Tongue (tissue), 2 donors: ENCODE data around the gene SHISA5. TPM values are rescaled to one million over a fixed set of nuclear protein-coding genes. Genes with fewer than 3 reads are reported as not detected.
A peak's percentile ranks its signal among the peaks of the same experiment; 100 is the strongest.
"Not testable (repeated sequence)": the region's sequence is repeated elsewhere in the genome, so short reads cannot be mapped to it uniquely, and the experiment has no call there.

Source experiments
- DNase-seq: peaks from one replicate; pipeline ENCODE4 v3.0.0-alpha.2; 2015
- total RNA-seq: library from RNA; depleted of rRNA; stranded (reverse); fragments of >200 nt; gene quantifications from one replicate; pipeline ENCODE4 v1.2.3, GENCODE V29; 2014

The SHISA5 gene
- 43.8 TPM for total RNA-seq

- peak; percentile 74 for DNase-seq
These were observed at the start of gene SHISA5 for GRCh38 chr3:48504051-48504946. Gene SHISA5 (minus strand): TSS chr3:48504174. CDS start chr3:48504094, 80 bp downstream.

- no peak for DNase-seq
These were observed 49.4 kb upstream of the SHISA5 start for GRCh38 chr3:48553361-48553760.

- DNase-seq = no peak
These were observed 48.4 kb upstream of the SHISA5 start for GRCh38 chr3:48552111-48552951.

DNA sequence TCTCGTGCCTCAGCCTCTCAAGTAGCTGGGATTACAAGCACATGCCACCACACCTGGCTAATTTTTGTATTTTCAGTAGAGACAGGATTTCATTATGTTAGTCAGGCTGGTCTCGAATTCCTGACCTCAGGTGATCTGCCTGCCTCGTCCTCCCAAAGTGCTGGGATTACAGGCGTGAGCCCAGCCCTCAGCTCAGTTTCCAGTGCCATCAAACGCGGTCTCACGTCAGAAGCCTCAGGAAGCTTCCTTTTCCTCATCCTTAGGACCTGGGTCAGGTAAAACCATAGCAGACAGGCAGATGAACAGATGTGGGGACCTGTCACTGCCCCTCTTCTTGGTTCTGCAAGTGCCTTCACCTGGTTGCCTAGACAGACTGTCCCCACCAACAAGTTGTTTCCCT, 47.7 kb upstream of the SHISA5 start:
- not testable (repeated sequence) for DNase-seq

DNA sequence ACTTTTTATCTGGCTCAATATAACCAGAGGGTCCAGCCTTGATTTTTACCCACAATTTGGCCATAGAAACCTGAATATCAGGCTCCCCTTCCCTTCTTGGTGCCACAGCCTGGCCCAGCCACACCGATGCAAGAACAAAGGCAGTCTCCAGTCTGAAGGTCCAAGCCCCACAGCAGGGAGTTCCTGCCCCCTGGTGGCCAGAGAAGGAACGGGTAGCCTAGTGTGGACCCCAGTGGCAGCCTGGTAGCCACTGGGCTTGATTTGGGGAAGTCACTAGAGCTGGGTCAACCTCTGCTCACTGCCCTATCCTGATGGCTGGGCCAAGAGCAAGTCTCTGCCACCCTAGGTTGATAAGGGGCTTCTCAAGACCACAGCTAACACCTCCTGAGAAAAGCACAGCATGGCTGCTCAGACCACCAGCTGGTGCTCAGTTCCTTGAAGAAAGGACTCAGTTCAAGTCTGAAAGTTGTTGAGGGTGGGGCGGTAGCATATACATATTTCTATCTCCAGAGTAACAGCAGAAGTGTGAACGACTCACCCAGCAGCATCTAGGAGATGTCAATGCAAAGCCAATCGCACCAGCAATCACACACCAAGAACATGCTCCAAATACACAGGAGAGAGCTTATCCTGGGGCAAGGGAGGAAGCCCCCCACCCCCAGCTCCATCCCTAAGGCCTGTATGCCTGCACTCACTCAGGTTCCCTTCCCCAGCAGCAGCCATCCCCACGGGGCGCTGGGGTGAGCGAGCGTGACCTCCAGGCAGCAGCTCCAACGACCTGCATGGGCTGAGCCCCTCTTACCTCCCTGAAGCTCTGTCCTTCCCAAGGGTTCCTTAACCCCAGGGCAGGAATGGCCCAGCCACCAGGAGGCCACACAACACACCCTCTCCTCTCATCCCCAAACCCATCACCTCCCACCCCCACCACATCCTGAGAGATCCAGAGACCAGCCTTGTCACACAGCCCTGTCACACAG, 45.0 kb upstream of the SHISA5 start:
- peak; percentile 86 for DNase-seq

DNA sequence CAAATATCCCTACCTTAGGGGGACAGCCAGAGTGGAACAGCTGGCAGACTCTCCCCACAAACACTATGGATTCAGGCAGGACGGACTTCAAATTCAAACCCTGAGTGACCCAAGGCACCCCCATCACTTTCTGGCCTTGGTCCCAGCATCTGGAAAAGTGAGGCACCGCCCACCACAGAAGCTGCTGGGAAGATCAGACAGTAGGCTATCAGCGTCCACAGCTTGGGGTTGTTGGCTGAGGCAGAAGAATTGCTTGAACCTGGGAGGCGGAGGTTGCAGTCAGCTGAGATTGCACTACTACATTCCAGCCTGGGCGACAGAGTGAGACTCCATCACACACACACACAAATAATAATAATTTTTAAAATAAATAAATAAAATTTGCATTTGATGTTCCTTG, 44.2 kb upstream of the SHISA5 start:
- no peak for DNase-seq

DNA sequence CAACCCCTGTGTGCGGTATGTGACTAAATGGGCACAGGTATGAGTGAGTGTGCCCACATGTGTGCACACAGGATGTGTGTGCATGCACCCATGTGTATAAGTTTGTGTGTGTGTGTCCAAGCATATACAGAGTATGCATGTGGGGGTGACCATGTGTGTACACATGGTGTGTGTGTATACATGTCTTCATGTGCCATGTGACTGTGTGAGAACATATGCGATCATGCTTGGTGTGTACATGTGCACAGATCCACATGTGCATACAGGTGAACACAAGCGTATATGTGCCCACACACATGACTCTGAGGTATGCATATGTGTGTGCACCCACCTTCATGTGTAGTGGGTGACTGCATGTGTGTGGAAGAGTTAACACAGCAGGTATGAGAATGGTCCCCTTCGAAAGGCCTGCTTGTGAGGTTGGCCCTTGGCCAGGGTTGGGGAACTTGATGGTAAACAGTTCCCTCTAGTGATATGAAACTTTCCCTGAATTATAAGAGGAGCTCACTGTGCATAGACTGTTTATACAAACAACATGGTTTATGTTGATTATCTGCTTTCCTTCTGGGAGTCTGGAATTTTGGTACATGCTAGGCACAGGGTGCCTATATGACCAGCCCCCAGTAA, 42.3 kb upstream of the SHISA5 start:
- peak; percentile 27 for DNase-seq

DNA sequence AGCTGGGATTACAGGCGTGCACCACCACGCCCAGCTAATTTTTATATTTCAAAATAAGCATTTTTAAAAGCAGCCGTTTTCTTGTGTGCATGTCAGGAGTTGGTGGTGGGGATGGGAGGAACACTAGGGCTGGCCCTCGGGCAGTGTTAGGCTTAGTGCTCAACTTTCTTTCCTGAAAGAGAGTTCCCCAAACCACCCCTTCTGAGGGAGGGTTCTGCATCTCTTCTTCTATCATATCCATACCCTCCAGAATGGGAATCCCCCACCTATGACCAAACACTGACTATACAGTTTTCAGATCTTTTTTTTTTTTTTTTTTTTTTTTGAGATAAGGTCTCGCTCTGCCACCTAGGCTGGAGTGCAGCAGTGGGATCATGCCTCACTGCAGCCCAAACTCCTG, 40.2 kb upstream of the SHISA5 start:
- DNase-seq = no peak

GRCh38 chr3:48543271-48543866, 39.4 kb upstream of the SHISA5 start:
- DNase-seq = peak; percentile 43

DNA sequence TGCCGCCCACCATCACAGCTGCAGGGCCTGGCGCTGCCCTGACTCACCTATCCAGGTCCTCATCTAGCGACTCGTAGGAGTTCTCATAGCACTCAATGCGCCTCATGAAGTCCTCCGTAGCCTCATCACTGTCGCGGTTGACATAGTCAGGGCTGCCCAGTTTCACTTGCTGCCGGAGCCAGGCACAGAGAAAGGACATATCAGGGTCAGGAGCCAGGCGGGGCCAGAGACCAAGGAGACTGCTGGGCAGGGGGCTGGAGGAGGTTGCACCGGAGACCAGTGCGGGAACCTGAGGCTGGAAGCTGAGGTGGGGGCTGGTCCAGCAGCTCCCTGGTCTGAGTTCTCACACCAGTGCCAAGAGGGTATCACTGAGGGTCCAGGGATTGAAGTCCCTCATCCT, 34.5 kb upstream of the SHISA5 start:
- DNase-seq = no peak

DNA sequence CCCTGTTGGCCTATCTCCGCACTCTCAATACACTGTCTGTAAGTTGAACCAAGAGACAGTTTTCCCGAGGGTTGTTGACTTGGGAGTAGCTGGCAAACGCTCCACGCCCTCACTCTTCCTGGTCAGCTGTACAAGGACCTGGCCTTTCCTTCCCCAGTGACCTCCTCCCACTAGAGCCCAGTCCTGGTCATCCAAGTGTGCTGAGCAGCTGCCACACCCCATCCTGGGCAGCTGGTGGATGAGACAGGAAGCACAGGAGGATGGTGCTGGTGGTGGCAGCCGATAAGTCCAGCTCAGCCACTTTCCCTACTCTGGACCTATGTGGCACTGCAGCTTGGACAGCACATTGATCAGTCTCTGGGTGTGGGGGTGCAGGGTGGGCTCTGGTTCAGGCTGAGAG, 32.8 kb upstream of the SHISA5 start:
- no peak for DNase-seq

DNA sequence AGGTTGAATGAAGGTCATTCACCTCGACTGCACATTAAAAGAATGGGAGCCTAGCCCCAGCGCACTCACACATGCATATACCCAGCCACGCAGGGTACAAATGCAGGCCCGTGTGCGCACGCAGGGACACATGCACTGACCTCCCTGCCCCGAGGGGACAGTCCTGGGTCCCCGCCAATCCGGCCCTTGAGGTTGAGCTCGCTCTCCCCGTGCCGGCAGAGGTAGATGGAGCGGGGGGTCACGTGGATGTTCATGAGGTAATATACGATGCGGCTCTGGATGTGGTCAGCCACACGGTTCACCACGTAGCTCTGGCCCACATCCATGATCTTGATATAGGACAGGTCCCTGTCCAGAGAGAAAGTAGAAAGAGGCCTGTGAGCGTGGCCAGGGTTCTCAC, 32.1 kb upstream of the SHISA5 start:
- DNase-seq = no peak

DNA sequence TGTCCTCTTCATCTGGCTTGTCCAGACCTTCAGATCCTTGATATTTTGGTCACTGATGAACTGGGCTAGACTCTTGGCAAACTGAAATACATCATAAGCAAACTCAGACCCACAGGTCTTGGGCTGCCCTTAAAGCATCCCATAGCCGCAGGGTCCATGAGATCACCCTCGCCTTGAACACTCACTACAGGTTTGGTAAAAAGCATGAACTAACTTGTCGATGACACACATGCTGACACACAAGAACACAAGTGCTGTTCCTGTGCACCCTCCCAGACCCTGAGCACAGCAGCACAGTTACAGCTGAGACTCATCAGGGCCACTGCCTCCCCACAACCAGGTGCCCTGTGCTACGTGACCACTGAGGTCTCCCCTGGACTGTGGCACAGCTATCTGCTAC, 31.6 kb upstream of the SHISA5 start:
- no peak for DNase-seq

GRCh38 chr3:48532977-48533337, 29.0 kb upstream of the SHISA5 start:
- DNase-seq = no peak

GRCh38 chr3:48532271-48532976, 28.4 kb upstream of the SHISA5 start:
- no peak for DNase-seq

- DNase-seq = not testable (repeated sequence)
These were observed 26.7 kb upstream of the SHISA5 start for GRCh38 chr3:48530701-48531100.

- DNase-seq = no peak
These were observed 24.8 kb upstream of the SHISA5 start for GRCh38 chr3:48528754-48529153.

GRCh38 chr3:48528048-48528447, 24.1 kb upstream of the SHISA5 start:
- DNase-seq = no peak

- DNase-seq = no peak
These were observed 21.0 kb upstream of the SHISA5 start for GRCh38 chr3:48524970-48525369.

DNA sequence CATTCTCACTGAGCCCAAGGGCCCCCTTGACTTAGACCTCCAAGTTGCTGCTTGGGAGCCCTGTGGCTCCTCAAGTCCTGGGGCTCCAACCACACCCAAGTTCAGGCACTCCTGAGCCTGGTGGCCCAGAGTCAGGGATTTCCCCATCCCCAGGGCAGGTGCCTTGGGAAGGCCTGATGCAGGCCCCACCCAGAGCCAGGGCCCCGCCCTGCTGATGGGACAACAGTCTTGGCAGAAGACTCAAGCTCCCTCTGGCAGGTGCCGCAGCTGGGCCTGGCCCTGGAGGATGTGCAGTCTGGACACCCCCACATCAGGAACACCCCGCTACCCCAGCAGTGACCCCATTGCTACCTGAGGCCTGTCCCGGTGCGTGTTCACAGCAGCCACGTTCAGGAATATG, 17.7 kb upstream of the SHISA5 start:
- DNase-seq = no peak

DNA sequence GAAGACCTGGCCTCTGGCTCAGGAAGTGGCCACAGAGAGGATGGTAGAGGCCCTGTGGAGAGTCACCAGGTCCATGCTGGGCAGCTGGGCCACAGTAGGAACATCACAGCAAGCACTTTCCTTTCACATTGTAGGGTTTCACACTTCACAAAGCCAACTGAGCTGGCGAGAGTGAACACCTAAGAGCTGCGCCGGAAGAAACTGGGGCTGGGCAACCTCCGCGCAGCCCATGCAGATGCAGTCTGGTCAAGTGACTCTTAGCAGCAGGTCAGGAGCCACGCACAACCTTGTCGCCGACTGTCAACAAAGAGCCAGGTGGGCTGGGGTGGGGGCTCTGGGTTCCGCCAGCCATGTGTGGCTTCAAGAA, 15.3 kb upstream of the SHISA5 start:
- no peak for DNase-seq
